Endothelial cell of umbilical vein (primary cell): ENCODE measurements around the gene TTC24. TPM values are rescaled to one million over a fixed set of nuclear protein-coding genes. Genes with fewer than 3 reads are reported as not detected.
"Not testable (repeated sequence)": the region's sequence is repeated elsewhere in the genome, so short reads cannot be mapped to it uniquely, and the experiment has no call there.

ENCODE experiments used
- BruUV-seq: library from RNA; stranded (reverse); fragments of 400-500 nt; replicated peaks from 2 replicates; lab custom pipeline; 2021; lab: Mats Ljungman, UMichigan
- CTCF ChIA-PET: fragments of 300-600, 350-600 bp; sonication (Branson Sonifier 250); formaldehyde crosslinking; loops from one replicate; lab custom pipeline; 2021; ENCODE audit warnings: antibody characterized with exemption, inconsistent platforms; lab: Charles Lee
- POLR2A ChIA-PET: fragments of 300-600, 350-600 bp; sonication (Branson Sonifier 250); formaldehyde crosslinking; loops from one replicate; lab custom pipeline; 2021; ENCODE audit warnings: antibody characterized with exemption, inconsistent platforms; lab: Charles Lee
- DNase-seq: peaks from one replicate; pipeline ENCODE4 v3.0.0-alpha.2; 2011; ENCODE audit warnings: low read depth, low spot score
- FAIRE-seq: peaks from 2 replicates; lab custom pipeline; 2011; peaks lifted over from hg19 to GRCh38; lab: Jason Lieb, UNC
- H2AFZ ChIP-seq: 2 replicates; pipeline ENCODE4 v1.6.0; 2012; ENCODE audit warnings: low read depth, low read length, control low read depth, inconsistent platforms
- H3K27ac ChIP-seq: 2 replicates; pipeline ENCODE4 v1.5.1; 2011; ENCODE audit warnings: low read depth, mild to moderate bottlenecking, control low read depth, low read length, moderate library complexity; ENCODE audit not compliant: insufficient read depth
- H3K27me3 ChIP-seq, 2 experiments: 2 replicates each; pipeline versions ENCODE4 v1.6.0 to v1.6.1; 2011; ENCODE audit warnings: low read length in 2 of 2, mixed read lengths in 1 of 2; ENCODE audit not compliant: control insufficient read depth in 2 of 2, insufficient read depth in 2 of 2
- H3K36me3 ChIP-seq, 2 experiments: 2 replicates in 1 of 2; 3 replicates in 1 of 2; pipeline ENCODE4 v1.5.1; 2011; ENCODE audit warnings: low read length in 2 of 2, mild to moderate bottlenecking in 1 of 2, moderate library complexity in 1 of 2; ENCODE audit not compliant: control insufficient read depth in 2 of 2, insufficient read depth in 2 of 2; ENCODE audit errors: extremely low read depth in 1 of 2
- H3K4me1 ChIP-seq: 3 replicates; pipeline ENCODE4 v1.5.1; 2011; ENCODE audit warnings: mild to moderate bottlenecking, low read length; ENCODE audit not compliant: control insufficient read depth, insufficient read depth; ENCODE audit errors: extremely low read depth
- H3K4me2 ChIP-seq: 2 replicates; pipeline ENCODE4 v1.6.1; 2011; ENCODE audit warnings: low read length, control low read depth, mixed read lengths; ENCODE audit not compliant: insufficient read depth
- H3K4me3 ChIP-seq, 3 experiments: fragments of 200-600 bp in 1 of 3; sonication (generic), shearing (Covaris generic) in 1 of 3; replicated peaks in 1 of 3; 2 replicates each; pipeline ENCODE4 v1.5.1; 2011 to 2016; ENCODE audit warnings: control low read depth in 3 of 3, low read length in 3 of 3, mild to moderate bottlenecking in 2 of 3, inconsistent platforms in 1 of 3, low read depth in 1 of 3, moderate library complexity in 1 of 3; ENCODE audit not compliant: insufficient read depth in 1 of 3
- H3K79me2 ChIP-seq: 2 replicates; pipeline ENCODE4 v1.6.0; 2012; ENCODE audit warnings: low read length, inconsistent platforms; ENCODE audit not compliant: control insufficient read depth, insufficient read depth
- H3K9ac ChIP-seq: replicated peaks from 2 replicates; pipeline ENCODE3; 2011; ENCODE audit warnings: low read length, control low read depth; ENCODE audit not compliant: insufficient read depth; ENCODE audit errors: extremely low read depth
- H3K9me1 ChIP-seq: replicated peaks from 3 replicates; pipeline ENCODE4 v1.6.0; 2011; ENCODE audit warnings: mild to moderate bottlenecking, low read length; ENCODE audit not compliant: control insufficient read depth, insufficient read depth; ENCODE audit errors: extremely low read depth
- H3K9me3 ChIP-seq: replicated peaks from 2 replicates; pipeline ENCODE4 v1.5.1; 2012; ENCODE audit warnings: low read length, inconsistent platforms; ENCODE audit not compliant: control insufficient read depth, insufficient read depth
- H4K20me1 ChIP-seq: replicated peaks from 2 replicates; pipeline ENCODE3; 2011; ENCODE audit warnings: mild to moderate bottlenecking, low read length; ENCODE audit not compliant: control insufficient read depth, insufficient read depth; ENCODE audit errors: extremely low read depth
- CTCF ChIP-seq, 2 donors: IDR thresholded peaks; 1 replicate in 1 of 2; 2 replicates in 1 of 2; pipeline ENCODE4 v1.5.1; 2011; ENCODE audit warnings: low read length in 2 of 2, mild to moderate bottlenecking in 2 of 2, moderate library complexity in 2 of 2, control low read depth in 1 of 2, inconsistent platforms in 1 of 2, low read depth in 1 of 2; ENCODE audit not compliant: insufficient read depth in 1 of 2; ENCODE audit errors: extremely low read depth in 1 of 2
- EZH2 ChIP-seq: IDR thresholded peaks from 2 replicates; pipeline ENCODE4 v1.6.1; 2012; ENCODE audit warnings: borderline replicate concordance, low read depth, mild to moderate bottlenecking, moderate library complexity, low read length, inconsistent platforms; ENCODE audit not compliant: severe bottlenecking
- FOS ChIP-seq: IDR thresholded peaks from 2 replicates; pipeline ENCODE4 v1.6.1; 2011; ENCODE audit warnings: mild to moderate bottlenecking, low read length, moderate library complexity, borderline replicate concordance; ENCODE audit not compliant: insufficient read depth
- GATA2 ChIP-seq: IDR thresholded peaks from 2 replicates; pipeline ENCODE4 v1.7.0; 2011; ENCODE audit warnings: low read depth, mild to moderate bottlenecking, moderate library complexity, mixed read lengths, low read length; ENCODE audit not compliant: insufficient read length, insufficient read depth
- JUN ChIP-seq: IDR thresholded peaks from 2 replicates; pipeline ENCODE4 v1.6.1; 2011; ENCODE audit warnings: borderline replicate concordance, low read depth; ENCODE audit not compliant: insufficient read length, insufficient read depth
- MAX ChIP-seq: IDR thresholded peaks from 2 replicates; pipeline ENCODE4 v1.6.1; 2011; ENCODE audit not compliant: insufficient read depth, insufficient read length
- MYC ChIP-seq: IDR thresholded peaks from one replicate; pipeline ENCODE4 v1.6.1; 2011; ENCODE audit warnings: mild to moderate bottlenecking, low read depth, low read length
- POLR2A ChIP-seq: IDR thresholded peaks from 2 replicates; pipeline ENCODE4 v1.6.1; 2012; ENCODE audit warnings: low read depth, mild to moderate bottlenecking, control low read depth, low read length
- POLR2AphosphoS5 ChIP-seq: IDR thresholded peaks from 2 replicates; pipeline ENCODE4 v1.6.1; 2012; ENCODE audit warnings: low read depth, mild to moderate bottlenecking, control low read depth, low read length, moderate library complexity; ENCODE audit not compliant: insufficient read depth
- dilution Hi-C: fragments of 300-500 bp; cut with MboI; formaldehyde crosslinking; loops from one replicate; pipeline ENCODE4 v1.15.0; 2019; ENCODE audit warnings: low sequenced_read_pairs; ENCODE audit not compliant: extremely low pct_ligation_motif_present
- intact Hi-C: fragments of 100-400 bp; cut with micrococcal nuclease; formaldehyde crosslinking; loops from one replicate; pipeline ENCODE4 v1.10.0; 2022
- polyA plus RNA-seq, 4 experiments: library from polyadenylated mRNA; depleted of rRNA in 3 of 4; stranded (reverse) in 3 of 4; unstranded in 1 of 4; fragments of >200 nt; gene quantifications; 2 replicates each; pipeline versions ENCODE4 v1.2.1 to v1.2.3, GENCODE V29; 2011 to 2012; ENCODE audit warnings: missing spikeins in 1 of 4
- total RNA-seq: library from RNA; stranded (reverse); gene quantifications from 2 replicates; pipeline ENCODE4 v1.2.3, GENCODE V29; 2021

Gene TTC24
- total and polyA plus RNA-seq, 2 donors (not counting 3 experiments of a cell fraction or from before 2014, with no cell fraction given), result not detected

GRCh38 chr1:156586892-156587477 is 7.5 kb downstream of the TTC24 start:
- POLR2A ChIA-PET, result no interaction called here
- Histone ChIP-seq H3K27me3 (no peaks in the 10 kb centered on the region), H3K4me1 (peaks cover 5% of the 10 kb centered on the region), H3K79me2 (peaks cover 1% of the 10 kb centered on the region), H3K36me3 (no peaks in the 10 kb centered on the region), H3K27ac (no peak overlapping the region), H3K9me3 (no peaks in the 10 kb centered on the region), H3K9ac (no peak overlapping the region), H4K20me1 (no peaks in the 10 kb centered on the region), H2AFZ (no peak overlapping the region), H3K9me1 (no peaks in the 10 kb centered on the region), H3K4me2 (no peak overlapping the region), H3K4me3 (no peak overlapping the region)
- dilution Hi-C loops, result no loop called here
- intact Hi-C loops, result no loop called here
- CTCF ChIA-PET, result interaction anchor here (0.8 to 9.3 kb wide), 5 partner anchors 15 to 37 kb away, joined by 3 to 104 read pairs (median 8); partner anchors contain the start of gene GPATCH4
- DNase-seq (no peak), FAIRE-seq (no peak)
- TF ChIP-seq POLR2AphosphoS5 (no peak), EZH2 (no peak), FOS (no peak), MYC (no peak), MAX (no peak), CTCF (IDR thresholded peaks at IDR 0.05; ENCODE audit: extremely low read depth in 1 of 2, insufficient read depth in 1 of 2, low read depth in 1 of 2, low read length in 2 of 2) (no peak), POLR2A (no peak), JUN (no peak), GATA2 (no peak)
- no TSS peak for BruUV-seq

- H2AFZ ChIP-seq, H3K9me1 ChIP-seq, intact Hi-C loops, H3K36me3 ChIP-seq, H3K27me3 ChIP-seq, BruUV-seq, H4K20me1 ChIP-seq, DNase-seq, H3K79me2 ChIP-seq, FAIRE-seq, H3K9me3 ChIP-seq, POLR2A ChIA-PET, H3K4me3 ChIP-seq, H3K4me2 ChIP-seq, dilution Hi-C loops, H3K27ac ChIP-seq, H3K9ac ChIP-seq: not testable (repeated sequence)
- peaks cover 14% of the 10 kb centered on the region for H3K4me1 ChIP-seq
- CTCF ChIA-PET, result interaction anchor here (2.0 to 9.3 kb wide), 2 partner anchors 16 to 21 kb away, joined by 8 to 104 read pairs; no protein-coding TSS in a partner anchor
Measured at GRCh38 chr1:156587927-156588326, 8.4 kb downstream of the TTC24 start.
